ES-I3 (cell line): Measurements from ENCODE around the gene GALNT6.
A peak's percentile ranks its signal among the peaks of the same experiment; 100 is the strongest.
"Not testable (repeated sequence)": the region's sequence is repeated elsewhere in the genome, so short reads cannot be mapped to it uniquely, and the experiment has no call there.

Source experiments
- H3K36me3 ChIP-seq: 2 replicates; pipeline ENCODE4 v1.6.1; 2013; ENCODE audit warnings: mild to moderate bottlenecking, low read length, control low read depth, moderate library complexity; ENCODE audit not compliant: insufficient read depth
- H3K4me1 ChIP-seq: 2 replicates; pipeline ENCODE4 v1.6.1; 2013; ENCODE audit warnings: mild to moderate bottlenecking, control low read depth, low read length; ENCODE audit not compliant: insufficient read depth
- H3K9ac ChIP-seq: 2 replicates; pipeline ENCODE4 v1.6.1; 2013; ENCODE audit warnings: low read depth, mild to moderate bottlenecking, low read length, moderate library complexity
- H3K9me3 ChIP-seq: 2 replicates; pipeline ENCODE4 v1.6.1; 2013; ENCODE audit warnings: mild to moderate bottlenecking, low read length, moderate library complexity; ENCODE audit not compliant: control insufficient read depth, insufficient read depth

Gene GALNT6

DNA sequence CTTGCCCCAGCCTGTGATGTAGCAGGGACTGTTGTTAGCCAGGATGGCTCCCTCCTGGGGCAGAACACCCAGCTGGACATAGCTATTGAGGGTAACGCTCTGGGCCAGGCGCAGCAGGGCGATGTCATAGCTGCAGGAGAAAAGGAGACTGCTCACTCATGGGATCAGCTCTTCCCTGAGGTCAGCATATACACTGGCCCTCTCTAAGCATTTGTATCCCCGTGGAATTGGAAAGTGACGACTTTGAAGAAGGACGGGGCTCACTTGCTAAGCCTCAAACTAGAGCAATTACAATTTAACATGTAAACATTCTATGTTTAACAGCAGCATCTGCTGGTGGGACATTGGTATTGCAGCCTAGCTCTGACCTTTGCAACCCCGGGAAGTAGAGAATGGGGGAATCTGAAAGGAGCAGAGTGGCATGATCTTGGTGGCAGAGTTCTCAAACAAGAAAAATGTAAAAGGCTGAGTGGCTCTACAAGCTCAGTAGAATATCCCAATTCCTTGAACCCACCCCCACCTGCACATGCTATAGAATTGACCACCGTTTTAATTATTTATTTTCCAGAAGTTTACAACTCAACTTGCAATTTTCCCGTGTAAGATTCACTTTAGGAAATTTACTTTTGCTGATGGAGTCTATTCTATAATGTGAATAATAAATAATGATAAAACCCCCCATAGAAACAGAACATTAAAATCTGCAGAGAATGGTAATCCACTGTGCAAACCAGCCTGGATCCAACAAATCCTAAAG is 49.8 kb downstream of the GALNT6 start:
- H3K36me3 ChIP-seq = no peaks in the 10 kb centered on the region
- peaks cover 18% of the 10 kb centered on the region for H3K4me1 ChIP-seq
- H3K9ac ChIP-seq = 0 out of 2 replicates have a peak overlapping the region, but pooled peaks have one; percentile 15
- H3K9me3 ChIP-seq = no peaks in the 10 kb centered on the region

GRCh38 chr12:51339750-51340149 is 51.5 kb downstream of the GALNT6 start:
- Histone ChIP-seq H3K4me1 (0 out of 2 replicates have a peak, but pooled peaks cover 5% of the 10 kb centered on the region), H3K9me3 (no peaks in the 10 kb centered on the region), H3K9ac (no peak overlapping the region), H3K36me3 (no peaks in the 10 kb centered on the region)

DNA sequence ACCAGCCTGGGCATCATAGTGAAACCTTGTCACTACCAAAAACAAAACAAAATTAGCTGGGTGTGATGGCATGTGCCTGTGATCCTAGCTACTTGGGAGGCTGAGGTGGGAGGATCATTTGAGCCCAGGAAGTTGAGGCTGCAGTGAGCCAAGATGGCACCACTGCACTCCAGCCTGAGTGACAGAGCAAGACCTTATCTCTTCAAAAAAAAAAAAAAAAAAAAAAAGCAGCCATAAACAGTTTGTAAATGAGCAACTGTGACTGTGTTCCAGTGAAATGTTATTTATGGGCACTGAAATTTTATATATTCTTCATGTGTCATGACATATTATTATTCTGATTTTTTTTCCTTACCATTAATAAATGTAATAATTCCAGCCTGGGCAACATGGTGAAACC is 53.9 kb downstream of the GALNT6 start:
- not testable (repeated sequence) for H3K36me3 ChIP-seq, H3K4me1 ChIP-seq, H3K9ac ChIP-seq, H3K9me3 ChIP-seq

DNA sequence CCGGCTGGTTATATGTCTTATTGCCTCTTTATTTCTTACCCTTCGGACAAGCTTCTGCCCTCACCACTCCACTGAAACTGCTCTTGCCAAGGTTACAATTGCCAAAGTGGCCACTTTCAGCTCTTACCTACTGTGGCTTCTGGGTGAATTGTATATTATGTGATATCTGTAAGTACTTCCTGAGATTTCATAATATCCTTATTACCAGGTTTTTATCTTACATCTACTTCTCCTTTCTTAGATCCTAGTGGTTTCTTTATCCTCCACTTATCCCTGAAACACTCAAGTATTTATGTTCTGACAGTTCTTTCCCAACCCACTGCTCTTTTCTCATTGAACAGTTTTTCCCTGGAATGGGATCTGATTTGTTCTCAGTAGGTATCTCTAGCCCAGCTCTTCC is 55.3 kb downstream of the GALNT6 start:
- Histone ChIP-seq H3K9ac (no peak overlapping the region), H3K36me3 (no peaks in the 10 kb centered on the region), H3K9me3 (no peaks in the 10 kb centered on the region), H3K4me1 (no peaks in the 10 kb centered on the region)

DNA sequence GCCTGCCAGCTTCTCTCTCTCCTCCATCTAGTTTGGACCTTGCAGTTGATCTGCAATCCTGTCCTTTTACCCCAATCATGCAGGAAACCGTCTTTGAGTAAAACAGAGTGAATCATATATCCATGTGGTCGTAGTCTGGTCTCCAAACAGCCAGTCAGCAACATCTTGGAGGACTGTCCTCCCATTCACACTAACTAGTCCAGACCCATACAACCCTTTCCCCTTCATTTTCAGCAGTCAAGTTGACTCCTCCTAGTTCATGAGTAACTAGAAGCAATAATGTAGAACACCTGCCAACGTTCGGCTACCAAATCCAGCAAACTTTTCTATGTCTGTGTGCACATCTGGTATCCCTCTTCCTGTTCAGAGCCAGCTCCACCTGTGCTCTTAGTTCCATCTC is 56.4 kb downstream of the GALNT6 start:
- H3K4me1 ChIP-seq = no peaks in the 10 kb centered on the region
- no peaks in the 10 kb centered on the region for H3K36me3 ChIP-seq
- no peak overlapping the region for H3K9ac ChIP-seq
- no peaks in the 10 kb centered on the region for H3K9me3 ChIP-seq

DNA sequence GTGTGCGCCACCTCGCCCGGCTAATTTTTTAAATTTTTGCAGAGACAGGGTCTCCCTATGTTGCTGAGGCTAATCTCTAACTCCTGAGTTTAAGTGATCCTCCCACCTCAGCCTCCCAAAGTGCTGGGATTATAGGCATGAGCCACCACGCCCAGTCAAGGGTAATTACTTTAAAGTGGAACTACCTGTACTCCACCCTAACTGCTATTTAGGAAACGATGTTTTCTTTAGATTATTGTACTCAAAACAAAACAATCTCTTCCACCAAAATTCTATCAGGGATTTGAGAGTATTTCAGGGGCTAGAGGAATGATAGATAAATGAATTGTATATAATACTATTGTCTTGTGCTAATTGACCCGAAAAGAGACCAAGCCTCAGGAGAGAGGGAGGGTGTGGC is 57.7 kb downstream of the GALNT6 start:
- Histone ChIP-seq H3K9me3 (no peaks in the 10 kb centered on the region), H3K9ac (no peak overlapping the region), H3K4me1 (no peaks in the 10 kb centered on the region), H3K36me3 (no peaks in the 10 kb centered on the region)

DNA sequence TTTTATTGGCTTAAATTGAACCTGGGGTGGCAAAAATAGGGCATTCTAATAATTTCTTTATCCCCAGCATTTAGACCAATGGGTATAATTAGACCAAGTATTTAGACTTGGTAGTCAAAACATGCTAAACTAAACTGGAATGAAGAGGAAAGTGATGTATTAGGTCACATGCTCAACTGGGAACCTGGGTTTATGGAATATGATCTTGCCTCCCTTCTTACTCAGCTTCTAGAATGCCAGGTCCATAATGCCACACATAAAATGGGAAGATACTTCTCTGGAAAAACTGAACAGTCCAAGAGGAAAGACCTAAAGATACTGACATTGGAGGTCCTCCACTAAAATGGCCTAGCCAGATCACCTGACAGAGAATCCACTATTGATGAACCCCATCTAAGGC is 61.0 kb downstream of the GALNT6 start:
- Histone ChIP-seq H3K4me1 (peaks cover 4% of the 10 kb centered on the region; the same call in 1 of the 2 replicates), H3K9ac (no peak overlapping the region), H3K9me3 (no peaks in the 10 kb centered on the region), H3K36me3 (no peaks in the 10 kb centered on the region)

GRCh38 chr12:51329742-51330141 is 61.5 kb downstream of the GALNT6 start:
- H3K9me3 ChIP-seq = no peaks in the 10 kb centered on the region
- H3K9ac ChIP-seq = no peak overlapping the region
- H3K4me1 ChIP-seq = peaks cover 4% of the 10 kb centered on the region; the same call in 1 of the 2 replicates

GRCh38 chr12:51328587-51328986 is 62.6 kb downstream of the GALNT6 start:
- Histone ChIP-seq H3K36me3 (no peaks in the 10 kb centered on the region), H3K4me1 (peaks cover 4% of the 10 kb centered on the region; the same call in 1 of the 2 replicates), H3K9ac (no peak overlapping the region), H3K9me3 (no peaks in the 10 kb centered on the region)

More at GRCh38 chr12:51329742-51330141, 61.5 kb downstream of the GALNT6 start:
- no peaks in the 10 kb centered on the region for H3K36me3 ChIP-seq

GRCh38 chr12:51326698-51327439 is 64.3 kb downstream of the GALNT6 start:
- H3K4me1 ChIP-seq = peaks cover 6% of the 10 kb centered on the region; the same call in 1 of the 2 replicates
- no peak overlapping the region for H3K9ac ChIP-seq
- no peaks in the 10 kb centered on the region for H3K9me3 ChIP-seq
- H3K36me3 ChIP-seq = no peaks in the 10 kb centered on the region

GRCh38 chr12:51324953-51325352 is 66.3 kb downstream of the GALNT6 start:
- Histone ChIP-seq H3K4me1 (peaks cover 16% of the 10 kb centered on the region), H3K36me3 (no peaks in the 10 kb centered on the region), H3K9ac (no peak overlapping the region), H3K9me3 (no peaks in the 10 kb centered on the region)

DNA sequence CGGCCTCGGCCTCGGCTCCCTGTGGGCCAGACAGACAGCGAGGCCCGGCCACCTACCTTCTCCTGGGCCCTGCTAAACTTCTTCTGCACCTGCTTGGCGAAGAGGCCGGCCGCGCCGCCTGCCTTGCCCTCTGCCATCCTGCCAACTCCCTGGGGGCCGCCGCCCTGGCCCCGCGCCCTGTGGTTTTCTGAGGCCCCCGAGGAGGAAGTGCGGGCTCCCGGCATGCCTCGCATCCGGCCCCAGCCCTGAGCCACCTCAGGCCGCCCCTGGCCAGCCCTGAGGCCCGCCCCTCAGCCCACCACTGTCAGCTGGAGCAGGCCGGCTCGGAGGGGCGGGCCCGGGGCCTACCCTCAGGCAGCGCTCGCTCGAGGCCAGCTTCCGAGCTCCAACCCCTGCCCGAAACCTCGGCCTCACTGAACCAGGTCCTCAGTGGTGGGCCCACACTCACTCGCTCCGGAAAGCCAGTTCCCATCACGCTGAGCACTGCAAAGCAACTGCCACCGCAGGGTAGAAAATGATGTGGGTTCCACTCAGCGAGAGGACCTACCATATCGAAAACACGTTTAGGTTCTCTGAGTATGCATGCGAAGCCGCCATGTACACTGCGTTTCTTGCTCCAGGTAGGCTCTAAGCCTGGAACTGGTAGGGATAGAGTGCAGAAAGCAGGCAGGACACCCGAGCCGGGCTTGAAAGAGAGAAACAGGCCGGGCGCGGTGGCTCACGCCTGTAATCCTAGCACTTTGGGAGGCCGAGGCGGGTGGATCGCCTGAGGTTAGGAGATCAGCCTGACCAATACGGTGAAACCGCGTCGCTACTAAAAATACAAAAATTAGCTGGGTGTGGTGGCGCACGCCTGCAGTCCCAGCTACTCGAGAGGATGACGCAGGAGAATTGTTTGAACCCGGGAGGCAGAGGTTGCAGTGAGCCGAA is 67.0 kb downstream of the GALNT6 start, which contains the start of gene BIN2:
Gene BIN2, minus strand, starts transcription at position 209 of the 930 bp plus-strand sequence. Its CDS starts 72 bp downstream, at position 137.
- no peaks in the 10 kb centered on the region for H3K36me3 ChIP-seq
- H3K9ac ChIP-seq = no peak within 1 kb of the TSS
- H3K9me3 ChIP-seq = no peaks in the 10 kb centered on the region
- H3K4me1 ChIP-seq = peaks cover 17% of the 10 kb centered on the region

- Histone ChIP-seq H3K9ac (no peak overlapping the region), H3K9me3 (no peaks in the 10 kb centered on the region), H3K36me3 (no peaks in the 10 kb centered on the region), H3K4me1 (peaks cover 25% of the 10 kb centered on the region)
These were observed 67.8 kb downstream of the GALNT6 start for GRCh38 chr12:51323317-51323960.

GRCh38 chr12:51322452-51322851 is 68.8 kb downstream of the GALNT6 start:
- Histone ChIP-seq H3K9me3 (no peaks in the 10 kb centered on the region), H3K4me1 (peaks cover 25% of the 10 kb centered on the region), H3K36me3 (no peaks in the 10 kb centered on the region), H3K9ac (no peak overlapping the region)
